Loucy (cell line): ENCODE results near the gene PLEKHA5.

ENCODE experiments used
- H2AFZ ChIP-seq: fragments of 200-600 bp; sonication (generic); 2 replicates; pipeline ENCODE4 v1.6.0; 2016; ENCODE audit warnings: antibody characterized with exemption, mild to moderate bottlenecking, low read length, moderate library complexity
- H3F3A ChIP-seq: fragments of 200-600 bp; 2 replicates; pipeline ENCODE4 v1.6.0; 2016; ENCODE audit warnings: antibody characterized with exemption, low read depth, mild to moderate bottlenecking
- H3K27me3 ChIP-seq: fragments of 200-600 bp; sonication (generic); 2 replicates; pipeline ENCODE4 v1.6.1; 2014; ENCODE audit warnings: low read length, mild to moderate bottlenecking; ENCODE audit not compliant: insufficient read depth, poor library complexity, severe bottlenecking
- H3K36me3 ChIP-seq: fragments of 200-600 bp; sonication (generic); 2 replicates; pipeline ENCODE4 v1.6.1; 2016; ENCODE audit warnings: low read length; ENCODE audit not compliant: insufficient read depth
- H3K4me1 ChIP-seq: fragments of 200-600 bp; sonication (generic); 2 replicates; pipeline ENCODE4 v1.5.1; 2014; ENCODE audit warnings: low read length, mild to moderate bottlenecking; ENCODE audit not compliant: insufficient read depth, poor library complexity, severe bottlenecking
- H3K4me2 ChIP-seq: fragments of 200-600 bp; sonication (generic); 2 replicates; pipeline ENCODE4 v1.6.0; 2014; ENCODE audit warnings: antibody characterized with exemption, low read length, low read depth, mild to moderate bottlenecking; ENCODE audit not compliant: poor library complexity, severe bottlenecking
- H3K4me3 ChIP-seq: fragments of 200-600 bp; sonication (generic); 2 replicates; pipeline ENCODE4 v1.5.1; 2014; ENCODE audit warnings: low read length, mild to moderate bottlenecking, mixed read lengths; ENCODE audit not compliant: poor library complexity, severe bottlenecking
- H3K79me2 ChIP-seq: fragments of 200-600 bp; sonication (generic); 2 replicates; pipeline ENCODE4 v1.6.1; 2014; ENCODE audit warnings: low read length; ENCODE audit not compliant: insufficient read depth
- H3K9ac ChIP-seq: fragments of 200-600 bp; sonication (generic); 2 replicates; pipeline ENCODE4 v1.6.0; 2014; ENCODE audit warnings: mild to moderate bottlenecking, low read depth, low read length, moderate library complexity; ENCODE audit not compliant: poor library complexity, severe bottlenecking
- H3K9me2 ChIP-seq: fragments of 200-600 bp; sonication (generic); replicated peaks from 2 replicates; pipeline ENCODE4 v1.6.1; 2016; ENCODE audit warnings: low read depth, low read length, mixed read lengths
- H3K9me3 ChIP-seq: fragments of 200-600 bp; sonication (generic); 2 replicates; pipeline ENCODE4 v1.6.1; 2014; ENCODE audit warnings: mild to moderate bottlenecking, antibody characterized with exemption, low read length, low read depth; ENCODE audit not compliant: insufficient read depth
- H4K20me1 ChIP-seq: fragments of 200-600 bp; sonication (generic); 2 replicates; pipeline ENCODE4 v1.6.0; 2014; ENCODE audit warnings: antibody characterized with exemption, low read length, mild to moderate bottlenecking; ENCODE audit not compliant: insufficient read depth, poor library complexity, severe bottlenecking
- EZH2phosphoT487 ChIP-seq: fragments of 200-600 bp; IDR thresholded peaks from 2 replicates; pipeline ENCODE4 v1.6.1; 2018; ENCODE audit warnings: antibody characterized with exemption, mild to moderate bottlenecking, moderate library complexity, borderline replicate concordance
- TF ChIP-seq, protein P1 (sequence below): fragments of 200-600 bp; sonication (generic); conservative IDR thresholded peaks from 2 replicates; pipeline ENCODE4 v1.5.1; 2014; ENCODE audit warnings: mild to moderate bottlenecking, antibody characterized with exemption, low read length

PLEKHA5 gene

GRCh38 chr12:19263672-19264071 lies 134.1 kb downstream of the PLEKHA5 start:
- H2AFZ ChIP-seq = no peak overlapping the region
- no peaks in the 10 kb centered on the region for H3K27me3 ChIP-seq
- H3K36me3 ChIP-seq = no peaks in the 10 kb centered on the region
- H3K9ac ChIP-seq = no peak overlapping the region
- H3K9me3 ChIP-seq = no peaks in the 10 kb centered on the region
- H4K20me1 ChIP-seq = no peaks in the 10 kb centered on the region
- no peak overlapping the region for H3K4me3 ChIP-seq
- H3K79me2 ChIP-seq = no peaks in the 10 kb centered on the region
- TF ChIP-seq EZH2phosphoT487 = no peak
- TF ChIP-seq, protein P1, sequence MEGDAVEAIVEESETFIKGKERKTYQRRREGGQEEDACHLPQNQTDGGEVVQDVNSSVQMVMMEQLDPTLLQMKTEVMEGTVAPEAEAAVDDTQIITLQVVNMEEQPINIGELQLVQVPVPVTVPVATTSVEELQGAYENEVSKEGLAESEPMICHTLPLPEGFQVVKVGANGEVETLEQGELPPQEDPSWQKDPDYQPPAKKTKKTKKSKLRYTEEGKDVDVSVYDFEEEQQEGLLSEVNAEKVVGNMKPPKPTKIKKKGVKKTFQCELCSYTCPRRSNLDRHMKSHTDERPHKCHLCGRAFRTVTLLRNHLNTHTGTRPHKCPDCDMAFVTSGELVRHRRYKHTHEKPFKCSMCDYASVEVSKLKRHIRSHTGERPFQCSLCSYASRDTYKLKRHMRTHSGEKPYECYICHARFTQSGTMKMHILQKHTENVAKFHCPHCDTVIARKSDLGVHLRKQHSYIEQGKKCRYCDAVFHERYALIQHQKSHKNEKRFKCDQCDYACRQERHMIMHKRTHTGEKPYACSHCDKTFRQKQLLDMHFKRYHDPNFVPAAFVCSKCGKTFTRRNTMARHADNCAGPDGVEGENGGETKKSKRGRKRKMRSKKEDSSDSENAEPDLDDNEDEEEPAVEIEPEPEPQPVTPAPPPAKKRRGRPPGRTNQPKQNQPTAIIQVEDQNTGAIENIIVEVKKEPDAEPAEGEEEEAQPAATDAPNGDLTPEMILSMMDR = no peak
- H3K4me1 ChIP-seq = no peaks in the 10 kb centered on the region
- H3F3A ChIP-seq = no peaks in the 10 kb centered on the region
- H3K9me2 ChIP-seq = no peaks in the 10 kb centered on the region
- no peak overlapping the region for H3K4me2 ChIP-seq

- Histone ChIP-seq H3K27me3 (no peaks in the 10 kb centered on the region), H3K9me2 (no peaks in the 10 kb centered on the region), H3K4me1 (peaks cover 40% of the 10 kb centered on the region), H3K36me3 (peaks cover 3% of the 10 kb centered on the region; the same call in 1 of the 2 replicates), H2AFZ (0 out of 2 replicates have a peak overlapping the region, but pooled peaks have one; percentile 7), H3F3A (peaks cover 7% of the 10 kb centered on the region; the same call in 1 of the 2 replicates), H3K9me3 (no peaks in the 10 kb centered on the region), H3K4me3 (peak overlapping the region; percentile 43), H4K20me1 (no peaks in the 10 kb centered on the region), H3K79me2 (no peaks in the 10 kb centered on the region), H3K4me2 (peak overlapping the region; percentile 65), H3K9ac (peak overlapping the region; percentile 64)
- peak; percentile 12; the same call in 1 of the 2 replicates for TF ChIP-seq EZH2phosphoT487
- TF ChIP-seq, protein P1 = no peak
Observed at GRCh38 chr12:19273482-19274330, 144.2 kb downstream of the PLEKHA5 start.

DNA sequence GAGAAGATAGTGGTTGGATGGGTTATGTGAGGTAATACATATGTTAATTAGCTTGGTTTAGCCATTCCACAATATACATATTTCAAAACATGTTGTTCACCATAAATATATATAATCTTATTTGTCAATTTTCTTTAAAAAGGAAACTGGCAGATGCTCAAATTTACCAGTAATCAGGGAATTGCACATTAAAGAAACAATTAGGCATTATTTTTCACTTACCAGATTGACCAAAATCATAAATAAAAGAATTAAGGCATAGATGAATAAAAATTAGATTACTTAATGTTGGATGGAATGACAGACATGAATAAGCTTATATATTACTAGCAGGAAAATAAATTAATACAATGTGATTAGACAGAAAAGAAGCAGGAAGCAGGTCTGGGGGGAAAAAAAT lies 147.2 kb downstream of the PLEKHA5 start:
- TF ChIP-seq, protein P1 = no peak
- no peak for TF ChIP-seq EZH2phosphoT487
- Histone ChIP-seq H3K4me3 (no peak overlapping the region), H3K9me3 (no peaks in the 10 kb centered on the region), H4K20me1 (no peaks in the 10 kb centered on the region), H3F3A (peaks cover 7% of the 10 kb centered on the region; the same call in 1 of the 2 replicates), H3K9ac (no peak overlapping the region), H3K4me2 (no peak overlapping the region), H3K79me2 (no peaks in the 10 kb centered on the region), H3K27me3 (no peaks in the 10 kb centered on the region), H3K4me1 (peaks cover 37% of the 10 kb centered on the region), H3K36me3 (peaks cover 3% of the 10 kb centered on the region; the same call in 1 of the 2 replicates), H2AFZ (no peak overlapping the region), H3K9me2 (no peaks in the 10 kb centered on the region)
